T-helper 2 cell treated with Interferon-gamma antibody and Interleukin-4, amounts not matched to agents 100 ng/mL and 5 ng/mL, for 36 hours (primary cell): ENCODE measurements around the gene CASP7. TPM values are rescaled to one million over a fixed set of nuclear protein-coding genes. Genes with fewer than 3 reads are reported as not detected.

ENCODE experiments used
- intact Hi-C: fragments of 100-400 bp; cut with micrococcal nuclease; formaldehyde crosslinking; loops from one replicate; pipeline ENCODE4 v1.15.1; 2023
- total RNA-seq: library from RNA; stranded (reverse); gene quantifications from 2 replicates; pipeline ENCODE4 v1.2.3, GENCODE V29; 2022

Gene CASP7
- total RNA-seq, 1 donor from 2014 or later, result 30.4 TPM

- intact Hi-C loops, result no loop called here
Measured at GRCh38 chr10:113711142-113711541, 31.4 kb downstream of the CASP7 start.

- intact Hi-C loops, result no loop called here
Measured at GRCh38 chr10:113712024-113712423, 32.3 kb downstream of the CASP7 start.

GRCh38 chr10:113712755-113713639 is 33.3 kb downstream of the CASP7 start:
- intact Hi-C loops, result no loop called here

- intact Hi-C loops, result no loop called here
Measured at GRCh38 chr10:113713640-113713982, 33.9 kb downstream of the CASP7 start.

DNA sequence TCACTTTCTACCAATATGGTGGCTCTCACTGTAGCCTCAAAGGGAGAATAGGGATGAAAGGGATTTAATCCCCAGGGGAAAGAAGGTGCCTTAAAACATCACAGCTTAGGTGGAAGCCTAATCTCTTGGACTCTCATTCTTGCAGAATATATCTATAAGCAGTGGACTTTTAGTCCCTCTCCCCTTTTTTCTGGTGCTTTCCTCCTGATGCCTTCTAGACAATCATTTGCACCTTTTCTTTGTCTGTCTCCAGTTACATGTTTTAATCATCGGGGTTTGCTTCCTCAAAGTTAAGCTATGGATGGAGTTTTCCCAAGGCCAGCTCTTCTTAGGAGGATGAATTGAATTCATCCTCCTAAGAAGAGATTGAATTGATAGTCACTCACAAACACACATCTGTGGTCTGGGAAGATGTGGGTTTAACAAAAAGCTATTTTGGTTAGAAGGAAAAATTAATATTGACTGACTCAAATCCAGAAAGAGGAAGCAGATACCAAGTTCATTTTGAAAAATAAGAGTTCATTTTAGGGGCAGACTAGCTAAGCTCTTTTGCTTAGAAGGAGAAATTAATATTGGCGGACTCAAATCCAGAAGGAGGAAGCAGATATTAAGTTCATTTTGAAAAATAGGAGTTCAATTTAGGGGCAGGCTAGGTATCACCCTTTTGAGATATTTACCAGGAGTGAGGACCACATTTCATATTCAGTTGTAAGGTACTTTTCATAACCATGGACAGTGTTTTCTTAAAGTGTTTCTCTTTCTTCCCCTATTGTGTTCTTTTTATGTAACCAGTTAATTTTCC is 36.6 kb downstream of the CASP7 start:
- intact Hi-C loops, result no loop called here

- intact Hi-C loops, result no loop called here
Measured at GRCh38 chr10:113718969-113719822, 39.5 kb downstream of the CASP7 start.

DNA sequence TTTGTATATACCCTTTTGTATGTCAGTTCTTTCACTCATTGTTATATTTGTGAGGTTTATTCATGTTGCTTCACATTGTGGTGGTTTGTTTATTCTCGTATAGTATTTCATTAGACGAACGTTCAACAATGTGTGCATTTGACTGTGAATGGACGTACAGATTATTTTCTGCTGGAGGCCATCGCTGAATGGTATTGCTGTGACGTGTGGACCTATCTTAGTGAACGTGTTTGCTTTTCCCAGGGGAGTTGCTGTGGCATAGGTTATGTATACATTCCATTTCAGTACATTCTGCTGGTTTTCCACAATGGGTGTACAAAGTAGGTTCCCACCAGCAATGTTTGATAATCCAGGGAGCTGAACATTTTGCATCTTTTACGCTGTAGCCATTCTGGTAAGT is 40.7 kb downstream of the CASP7 start:
- intact Hi-C loops, result no loop called here

DNA sequence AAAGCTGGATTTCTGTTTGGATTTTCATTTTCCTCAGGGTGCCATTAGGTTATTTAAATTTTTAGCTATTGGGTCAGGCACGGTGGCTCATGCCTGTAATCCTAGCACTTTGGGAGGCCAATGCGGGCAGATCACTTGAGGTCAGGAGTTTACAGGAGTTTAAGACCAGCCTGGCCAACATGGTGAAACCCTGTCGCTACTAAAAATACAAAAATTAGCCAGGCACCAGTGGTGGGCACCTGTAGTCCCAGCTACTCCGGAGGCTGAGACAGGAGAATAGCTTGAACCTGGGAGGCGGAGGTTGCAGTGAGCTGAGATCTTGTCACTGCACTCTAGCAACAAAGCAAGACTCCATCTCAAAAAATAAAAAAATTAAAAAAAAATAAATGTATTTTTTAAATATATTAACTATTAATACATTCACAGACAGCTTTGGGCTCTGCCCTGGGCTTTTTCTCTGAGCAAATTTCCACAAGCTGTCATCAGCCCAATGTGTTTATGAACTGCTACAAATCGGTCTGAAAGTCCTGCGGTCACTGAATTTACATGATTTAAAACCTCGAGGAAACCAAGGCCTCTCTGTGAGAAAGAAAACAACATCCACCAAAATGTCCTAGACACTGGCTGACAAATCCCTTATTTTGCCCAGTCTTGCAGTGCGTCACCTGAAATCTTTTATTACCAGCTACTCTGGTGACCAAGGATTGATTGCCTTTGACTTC is 52.6 kb downstream of the CASP7 start:
- intact Hi-C loops, result no loop called here

- intact Hi-C loops, result no loop called here
Measured at GRCh38 chr10:113732966-113733365, 53.3 kb downstream of the CASP7 start.

DNA sequence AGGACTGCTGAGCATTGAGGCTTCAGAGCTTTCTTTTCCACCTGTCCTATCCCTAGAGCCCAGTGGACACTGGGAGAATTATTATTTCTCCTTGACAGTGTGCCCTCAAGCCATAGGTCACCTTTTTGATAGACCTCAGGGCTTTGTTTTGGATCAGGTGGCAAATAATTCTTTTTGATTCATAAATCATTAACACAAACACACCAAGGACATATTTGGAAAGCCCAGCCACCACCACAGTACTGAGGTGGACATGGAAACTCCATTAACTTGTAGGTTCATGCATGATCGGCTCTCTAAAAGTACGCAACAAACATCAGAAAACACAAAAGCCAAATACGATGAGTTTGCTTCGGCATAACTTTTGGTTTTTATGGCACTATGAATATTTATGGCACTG is 53.9 kb downstream of the CASP7 start:
- intact Hi-C loops, result no loop called here

DNA sequence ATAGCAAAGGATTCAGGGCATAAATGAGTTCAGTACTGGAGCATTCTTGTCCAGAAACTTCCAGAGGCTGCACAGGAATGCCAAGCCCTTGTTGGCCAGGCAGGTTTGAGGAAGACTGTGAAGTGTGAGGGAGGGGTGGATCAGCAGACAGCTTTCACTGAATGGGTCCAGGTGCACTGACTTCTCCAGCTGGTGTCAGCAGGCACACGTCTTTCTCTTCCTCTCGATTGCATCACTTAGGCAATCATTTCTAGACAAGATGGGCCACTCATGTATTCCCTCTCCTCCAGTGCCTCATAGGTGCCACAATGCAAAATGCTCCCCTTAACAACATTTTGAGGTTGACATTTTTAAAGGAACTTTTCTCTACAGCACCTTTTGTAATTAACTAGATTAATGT is 56.2 kb downstream of the CASP7 start:
- intact Hi-C loops, result no loop called here

DNA sequence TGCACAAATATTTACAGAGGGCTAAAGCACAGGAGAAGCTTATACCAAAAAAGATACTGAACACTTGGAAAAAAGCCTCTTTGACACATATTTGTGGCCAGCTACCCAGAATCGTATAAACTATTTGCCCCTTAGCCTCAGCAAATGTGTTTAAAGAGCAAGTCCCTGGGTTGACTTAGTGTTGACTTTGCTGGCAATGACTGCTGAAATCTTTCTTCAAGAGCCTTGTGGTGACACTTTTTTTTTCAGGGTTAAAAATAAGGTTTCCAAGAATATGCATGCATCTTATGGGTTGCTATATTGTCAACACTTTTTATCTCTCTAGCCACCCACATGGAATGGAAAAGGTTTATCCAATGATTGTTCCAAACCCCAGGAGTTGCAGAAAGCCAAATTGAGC is 56.9 kb downstream of the CASP7 start:
- intact Hi-C loops, result no loop called here

DNA sequence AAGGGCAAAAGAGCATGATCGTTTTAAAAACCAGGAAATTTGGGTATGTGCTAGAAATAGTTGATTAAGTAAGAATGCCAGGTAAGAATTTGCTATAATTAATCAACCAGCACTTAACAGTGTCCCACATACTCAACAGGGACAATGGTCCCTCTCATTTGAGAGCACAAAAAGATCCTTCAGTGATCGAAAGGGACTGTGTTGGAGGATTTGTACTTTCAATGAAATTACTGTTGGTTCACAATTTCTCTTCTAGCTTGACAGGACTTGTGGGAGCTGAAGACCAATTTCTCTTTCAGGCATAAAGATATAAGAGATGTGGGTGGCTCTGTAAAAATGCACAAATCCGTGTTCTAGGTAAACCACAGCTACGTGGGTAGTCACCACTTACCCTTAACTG is 59.3 kb downstream of the CASP7 start:
- intact Hi-C loops, result no loop called here

DNA sequence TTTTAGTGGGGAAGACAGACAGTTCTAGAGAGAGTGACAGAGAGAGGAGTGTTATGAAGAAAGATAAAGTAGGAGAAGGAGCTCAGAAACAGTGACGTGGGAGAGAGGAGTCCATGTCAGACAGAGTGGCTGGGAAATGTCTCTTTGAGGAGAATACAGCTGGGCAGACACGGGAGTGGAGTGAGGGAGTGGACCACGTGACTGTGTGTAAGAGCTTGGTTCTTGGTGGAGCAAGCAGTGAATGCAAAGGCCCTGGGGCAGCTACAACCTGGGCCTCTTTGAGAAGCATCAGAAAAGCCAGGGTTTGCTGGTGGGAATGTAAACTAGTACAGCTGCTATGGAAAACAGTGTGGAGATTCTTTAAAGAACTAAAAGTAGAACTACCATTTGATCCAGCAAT is 59.9 kb downstream of the CASP7 start:
- intact Hi-C loops, result no loop called here

DNA sequence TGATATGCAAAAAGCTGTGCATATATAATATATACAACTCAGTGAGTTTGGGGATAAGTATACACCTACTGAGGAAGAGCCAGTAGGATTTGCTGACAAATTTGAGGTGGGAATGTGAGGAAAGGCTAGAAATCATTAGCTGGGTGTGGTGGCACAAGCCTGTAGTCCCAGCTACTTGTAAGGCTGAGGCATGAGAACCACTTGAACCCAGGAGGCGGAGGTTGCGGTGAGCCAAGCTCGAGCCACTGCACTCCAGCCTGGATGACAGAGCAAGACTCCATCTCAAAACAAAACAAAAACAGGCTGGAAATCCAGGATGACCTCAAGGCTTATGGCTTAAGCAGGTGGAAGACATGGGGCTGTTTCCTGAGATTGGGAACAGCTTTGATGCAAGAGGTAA is 61.1 kb downstream of the CASP7 start:
- intact Hi-C loops, result no loop called here

- intact Hi-C loops, result no loop called here
Measured at GRCh38 chr10:113742466-113742865, 62.8 kb downstream of the CASP7 start.

- intact Hi-C loops, result no loop called here
Measured at GRCh38 chr10:113743594-113743993, 63.9 kb downstream of the CASP7 start.

GRCh38 chr10:113745374-113745773 is 65.7 kb downstream of the CASP7 start:
- intact Hi-C loops, result no loop called here

DNA sequence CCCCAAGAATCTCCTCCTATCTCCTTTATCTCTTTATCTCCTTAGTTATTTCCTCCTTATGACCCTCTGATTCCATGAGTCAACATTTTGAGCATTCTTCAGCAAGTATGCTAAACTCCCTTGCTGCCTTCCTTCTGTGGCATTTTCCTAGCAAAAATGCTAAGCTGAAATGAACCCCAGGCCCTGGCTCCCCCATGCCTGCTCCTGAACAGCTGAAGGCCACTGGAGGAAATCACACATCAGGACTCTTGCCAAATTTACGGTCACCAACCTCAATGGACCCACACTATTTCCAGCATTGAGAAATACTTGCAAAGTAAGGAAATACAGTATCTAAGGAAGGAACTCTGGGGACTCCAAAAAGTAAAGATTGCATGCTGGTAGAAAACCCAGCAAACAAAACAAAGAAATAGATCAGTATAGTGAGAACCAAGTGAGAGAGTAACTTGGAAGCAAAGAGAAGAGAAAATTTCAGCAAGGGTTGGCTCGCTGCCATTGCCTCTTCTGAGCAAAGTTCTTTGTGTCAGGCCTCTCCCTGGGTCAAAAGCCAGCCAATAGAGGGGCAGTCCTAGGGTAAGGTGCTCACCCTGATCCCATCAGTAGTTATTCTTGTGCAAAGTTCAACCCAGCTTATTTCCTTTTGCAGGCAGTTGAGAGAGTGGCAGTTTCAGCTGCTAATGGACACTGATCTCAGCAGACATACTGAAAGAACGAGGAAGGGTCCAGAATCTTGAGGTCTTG is 66.7 kb downstream of the CASP7 start:
- intact Hi-C loops, result no loop called here

DNA sequence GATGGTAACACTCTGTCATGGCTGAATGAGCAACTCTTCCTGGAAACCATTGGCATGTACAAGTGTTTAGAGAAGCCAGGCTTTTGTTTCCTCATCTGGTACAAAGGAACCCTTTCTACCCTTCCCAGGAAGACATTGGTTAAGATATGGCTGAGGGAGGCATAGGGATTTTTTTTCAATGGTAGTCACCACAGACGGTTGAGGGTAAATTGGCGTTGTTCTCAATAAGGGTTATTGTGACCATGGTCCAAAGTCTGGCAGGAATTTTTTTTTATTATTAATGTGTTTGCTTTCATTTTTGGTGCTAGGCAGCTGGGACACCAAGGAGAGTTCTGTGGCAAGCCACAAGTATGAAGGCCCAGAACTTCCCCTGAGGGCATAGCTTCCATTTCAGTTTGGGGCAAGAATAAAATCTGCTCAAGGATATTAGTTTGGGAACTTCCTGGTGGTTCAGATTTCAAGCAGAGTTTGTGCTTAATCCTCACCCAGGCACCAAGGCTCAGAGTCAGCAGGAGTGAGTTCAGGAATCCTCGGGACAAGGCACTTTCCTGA is 71.5 kb downstream of the CASP7 start, which contains the start of gene PLEKHS1:
Gene PLEKHS1 (plus strand): TSS at position 502 of the 552 bp plus-strand sequence. CDS start 3,596 bp downstream, outside the sequence.
- intact Hi-C loops, result no loop called here
